SK-MEL-5 (cell line): ENCODE measurements around the gene ZNF316. TPM values are rescaled to one million over a fixed set of nuclear protein-coding genes. Genes with fewer than 3 reads are reported as not detected.

ENCODE experiments used
- DNase-seq: peaks from one replicate; pipeline ENCODE4 v3.0.0-alpha.2; 2016; ENCODE audit warnings: low read depth, low spot score
- in situ Hi-C: cut with HindIII; loops from 2 replicates; pipeline ENCODE4 v1.10.0; 2016; ENCODE audit warnings: low sequenced_read_pairs, high pct_unique_total_duplicates, low pct_unique_long_range_greater_than_20kb
- total RNA-seq: library from RNA; depleted of rRNA; stranded (reverse); fragments of >200 nt; shearing (Covaris generic); gene quantifications from 2 replicates; pipeline ENCODE4 v1.2.3, GENCODE V29; 2014

Gene ZNF316
- total RNA-seq, 1 experiment from 2014 or later: 18.3 TPM

GRCh38 chr7:6641305-6642035 is 4.4 kb downstream of the ZNF316 start:
- in situ Hi-C loops: no loop called here

GRCh38 chr7:6642239-6642839 is 5.2 kb downstream of the ZNF316 start:
- no peak for DNase-seq
- in situ Hi-C loops: no loop called here

More at GRCh38 chr7:6641305-6642035, 4.4 kb downstream of the ZNF316 start:
- no peak for DNase-seq

- no peak for DNase-seq
- in situ Hi-C loops: no loop called here
These were observed 5.9 kb downstream of the ZNF316 start for GRCh38 chr7:6642861-6643640.

- in situ Hi-C loops: no loop called here
- no peak for DNase-seq
These were observed 7.0 kb downstream of the ZNF316 start for GRCh38 chr7:6643915-6644625.

GRCh38 chr7:6644728-6645127 is 7.6 kb downstream of the ZNF316 start:
- in situ Hi-C loops: no loop called here
- DNase-seq: no peak

GRCh38 chr7:6646465-6646864 is 9.3 kb downstream of the ZNF316 start:
- in situ Hi-C loops: no loop called here
- DNase-seq: no peak

GRCh38 chr7:6647080-6647479 is 10.0 kb downstream of the ZNF316 start:
- in situ Hi-C loops: no loop called here
- DNase-seq: no peak

GRCh38 chr7:6647541-6647940 is 10.4 kb downstream of the ZNF316 start:
- no peak for DNase-seq
- in situ Hi-C loops: no loop called here

GRCh38 chr7:6648066-6648814 is 11.1 kb downstream of the ZNF316 start:
- DNase-seq: no peak

GRCh38 chr7:6648815-6649104 is 11.6 kb downstream of the ZNF316 start:
- in situ Hi-C loops: no loop called here

More at GRCh38 chr7:6648066-6648814, 11.1 kb downstream of the ZNF316 start:
- in situ Hi-C loops: no loop called here

GRCh38 chr7:6649241-6649961 is 12.3 kb downstream of the ZNF316 start:
- no peak for DNase-seq
- in situ Hi-C loops: no loop called here

More at GRCh38 chr7:6648815-6649104, 11.6 kb downstream of the ZNF316 start:
- no peak for DNase-seq

- in situ Hi-C loops: no loop called here
- DNase-seq: no peak
These were observed 13.0 kb downstream of the ZNF316 start for GRCh38 chr7:6650086-6650485.

GRCh38 chr7:6650521-6651011 is 13.4 kb downstream of the ZNF316 start:
- DNase-seq: no peak
- in situ Hi-C loops: no loop called here

- in situ Hi-C loops: no loop called here
- DNase-seq: no peak
These were observed 14.8 kb downstream of the ZNF316 start for GRCh38 chr7:6651851-6652445.

- in situ Hi-C loops: no loop called here
- DNase-seq: no peak
These were observed 15.4 kb downstream of the ZNF316 start for GRCh38 chr7:6652446-6653011.
